SK-N-SH (cell line): ENCODE data around the gene ATP12A. TPM values are rescaled to one million over a fixed set of nuclear protein-coding genes. Genes with fewer than 3 reads are reported as not detected.

Experiments
- CTCF ChIA-PET: fragments of 300-600, 350-600 bp; formaldehyde crosslinking; extraction: SDS; loops from one replicate; lab custom pipeline; 2021; lab: Yijun Ruan, JAX
- POLR2A ChIA-PET: fragments of 350-600 bp; sonication (Branson Sonifier 250); formaldehyde crosslinking; extraction: SDS; loops from one replicate; lab custom pipeline; 2020; ENCODE audit warnings: antibody characterized with exemption, inconsistent platforms; lab: Yijun Ruan, JAX
- DNase-seq: peaks from one replicate; pipeline ENCODE4 v3.0.0; 2012
- H2AFZ ChIP-seq: fragments of 200-600 bp; sonication (generic); 2 replicates; pipeline ENCODE4 v1.8.1; 2016; ENCODE audit warnings: antibody characterized with exemption, mild to moderate bottlenecking, low read depth
- H3F3A ChIP-seq: fragments of 200-600 bp; sonication (generic); replicated peaks from 2 replicates; pipeline ENCODE3; 2016; ENCODE audit warnings: antibody characterized with exemption, mild to moderate bottlenecking; ENCODE audit not compliant: insufficient read depth
- H3K27ac ChIP-seq, 2 experiments: fragments of 200-500 bp in 1 of 2; fragments of 200-600 bp in 1 of 2; sonication (Bioruptor generic) in 1 of 2; sonication (generic), shearing (Covaris generic) in 1 of 2; 2 replicates each; pipeline versions ENCODE4 v1.5.1 to v1.6.1; 2014 to 2016; ENCODE audit warnings: low read depth in 2 of 2, inconsistent platforms in 1 of 2, low read length in 1 of 2, mild to moderate bottlenecking in 1 of 2, mixed read lengths in 1 of 2
- H3K27me3 ChIP-seq: fragments of 200-600 bp; sonication (generic), shearing (Covaris generic); 2 replicates; pipeline ENCODE4 v1.6.1; 2016; ENCODE audit warnings: mixed run types; ENCODE audit not compliant: insufficient read depth
- H3K36me3 ChIP-seq, 2 experiments: fragments of 200-500 bp in 1 of 2; fragments of 200-600 bp in 1 of 2; sonication (Bioruptor generic) in 1 of 2; sonication (generic) in 1 of 2; replicated peaks in 1 of 2; 2 replicates each; pipeline versions ENCODE3 to v1.5.1; 2014 to 2016; ENCODE audit warnings: low read length in 1 of 2, mild to moderate bottlenecking in 1 of 2; ENCODE audit not compliant: insufficient read depth in 2 of 2, control insufficient read depth in 1 of 2
- H3K4me1 ChIP-seq, 2 experiments: fragments of 200-500 bp in 1 of 2; fragments of 200-600 bp in 1 of 2; sonication (Bioruptor generic) in 1 of 2; sonication (generic), shearing (Covaris generic) in 1 of 2; 2 replicates each; pipeline versions ENCODE4 v1.5.1 to v1.6.1; 2014 to 2016; ENCODE audit warnings: low read depth in 1 of 2, low read length in 1 of 2, mixed run types in 1 of 2; ENCODE audit not compliant: insufficient read depth in 2 of 2, control insufficient read depth in 1 of 2
- H3K4me2 ChIP-seq: fragments of 200-600 bp; sonication (generic), shearing (Covaris generic); 2 replicates; pipeline ENCODE4 v1.6.1; 2017; ENCODE audit warnings: mixed run types
- H3K4me3 ChIP-seq, 2 experiments: fragments of 200-500 bp in 1 of 2; fragments of 200-600 bp in 1 of 2; sonication (Bioruptor generic) in 1 of 2; sonication (generic), shearing (Covaris generic) in 1 of 2; 2 replicates each; pipeline versions ENCODE4 v1.5.1 to v1.8.1; 2014 to 2016; ENCODE audit warnings: low read depth in 2 of 2, inconsistent platforms in 1 of 2, low read length in 1 of 2, mild to moderate bottlenecking in 1 of 2, mixed read lengths in 1 of 2, moderate library complexity in 1 of 2
- H3K79me2 ChIP-seq: fragments of 200-600 bp; sonication (generic); 2 replicates; pipeline ENCODE4 v1.8.1; 2017; ENCODE audit warnings: mild to moderate bottlenecking; ENCODE audit not compliant: insufficient read depth
- H3K9ac ChIP-seq: fragments of 200-600 bp; sonication (generic); 2 replicates; pipeline ENCODE4 v1.6.1; 2017; ENCODE audit warnings: mixed run types
- H3K9me2 ChIP-seq: fragments of 200-600 bp; sonication (generic); 2 replicates; pipeline ENCODE4 v1.6.1; 2017; ENCODE audit warnings: mixed run types
- H3K9me3 ChIP-seq: fragments of 200-600 bp; sonication (generic); 2 replicates; pipeline ENCODE4 v1.6.1; 2017; ENCODE audit warnings: mixed run types, mild to moderate bottlenecking, moderate library complexity
- H4K20me1 ChIP-seq: fragments of 200-600 bp; sonication (generic); 2 replicates; pipeline ENCODE4 v1.6.1; 2017; ENCODE audit warnings: mild to moderate bottlenecking, mixed run types; ENCODE audit not compliant: insufficient read depth
- CHD2 ChIP-seq: fragments of 150-350 bp; IDR thresholded peaks from 2 replicates; pipeline ENCODE4 v1.6.1; 2018; ENCODE audit warnings: low read length; ENCODE audit not compliant: partially characterized antibody
- CTCF ChIP-seq: fragments of 200-600 bp; sonication (generic); IDR thresholded peaks from 2 replicates; pipeline ENCODE4 v1.6.1; 2017; ENCODE audit warnings: antibody characterized with exemption, mild to moderate bottlenecking, moderate library complexity
- FOSL2 ChIP-seq: IDR thresholded peaks from 2 replicates; pipeline ENCODE4 v1.4.0; 2012; ENCODE audit warnings: low read depth, mild to moderate bottlenecking, moderate library complexity, borderline replicate concordance
- FOXM1 ChIP-seq: IDR thresholded peaks from 2 replicates; pipeline ENCODE4 v1.4.0; 2012; ENCODE audit warnings: low read depth, mild to moderate bottlenecking
- IRF3 ChIP-seq: fragments of 150-350 bp; IDR thresholded peaks from 2 replicates; pipeline ENCODE4 v1.6.1; 2016; ENCODE audit warnings: mild to moderate bottlenecking, low read depth, low read length
- JUND ChIP-seq: IDR thresholded peaks from 2 replicates; pipeline ENCODE4 v1.4.0; 2012
- RCOR1 ChIP-seq: fragments of 150-350 bp; IDR thresholded peaks from 2 replicates; pipeline ENCODE4 v1.6.1; 2017; ENCODE audit warnings: antibody characterized with exemption, low read length
- REST ChIP-seq: IDR thresholded peaks from 2 replicates; pipeline ENCODE4 v1.6.1; 2012; ENCODE audit warnings: mild to moderate bottlenecking, low read depth, low read length, moderate library complexity
- RFX5 ChIP-seq: IDR thresholded peaks from 2 replicates; pipeline ENCODE4 v1.6.1; 2012; ENCODE audit warnings: mild to moderate bottlenecking, improper control_type of control experiment, low read length
- SIN3A ChIP-seq: IDR thresholded peaks from 2 replicates; pipeline ENCODE4 v1.6.1; 2012; ENCODE audit warnings: low read depth, mild to moderate bottlenecking, low read length, moderate library complexity, borderline replicate concordance
- SMC3 ChIP-seq: IDR thresholded peaks from 2 replicates; pipeline ENCODE4 v1.6.1; 2012; ENCODE audit warnings: low read depth, low read length, improper control_type of control experiment
- TCF12 ChIP-seq: IDR thresholded peaks from 2 replicates; pipeline ENCODE4 v1.4.0; 2012
- USF1 ChIP-seq: IDR thresholded peaks from 2 replicates; pipeline ENCODE4 v1.4.0; 2012; ENCODE audit warnings: low read depth, borderline replicate concordance
- USF2 ChIP-seq: fragments of 150-350 bp; IDR thresholded peaks from 2 replicates; pipeline ENCODE4 v1.6.1; 2017; ENCODE audit warnings: antibody characterized with exemption, low read length, low read depth, borderline replicate concordance
- ZBTB33 ChIP-seq: IDR thresholded peaks from 2 replicates; pipeline ENCODE4 v1.4.0; 2012; ENCODE audit warnings: low read depth, borderline replicate concordance
- WGBS: methylation state at CpG from one replicate; pipeline ENCODE4 v1.1.6; 2017; ENCODE audit warnings: low lambda C conversion rate; 5-methylcytosine and 5-hydroxymethylcytosine counted together
- polyA plus RNA-seq, 3 experiments: library from polyadenylated mRNA; depleted of rRNA; stranded (reverse); fragments of >200 nt; gene quantifications; 2 replicates each; pipeline ENCODE4 v1.2.3, GENCODE V29; 2012

Gene ATP12A
- polyA plus RNA-seq, 1 of the 3 experiments (the other 2 are of a cell fraction): not detected

GRCh38 chr13:24630851-24631620 is 49.2 kb upstream of the ATP12A start (continued):
- no peak for TF ChIP-seq ZBTB33
- TF ChIP-seq USF1: no peak
- TF ChIP-seq CHD2: no peak
- TF ChIP-seq RCOR1: no peak
- no peak for TF ChIP-seq FOXM1
- no peak for TF ChIP-seq REST
- no peak for TF ChIP-seq USF2
- TF ChIP-seq JUND: no peak

- no peaks in the 10 kb centered on the region; the same call in 1 of the 2 replicates for H3K27me3 ChIP-seq
- H3K4me3 ChIP-seq: no peak overlapping the region
- CTCF ChIA-PET: no interaction called here
- no peak overlapping the region for H3K9ac ChIP-seq
- H3F3A ChIP-seq: no peaks in the 10 kb centered on the region
- H3K9me3 ChIP-seq: no peaks in the 10 kb centered on the region
- H4K20me1 ChIP-seq: no peaks in the 10 kb centered on the region
- H3K4me1 ChIP-seq: no peaks in the 10 kb centered on the region
- no peak overlapping the region for H3K27ac ChIP-seq
- H3K79me2 ChIP-seq: no peaks in the 10 kb centered on the region
- H3K36me3 ChIP-seq: no peaks in the 10 kb centered on the region
- no peaks in the 10 kb centered on the region for H3K9me2 ChIP-seq
- whole genome bisulfite sequencing: 35% methylated on average over 5 of the region's 5 CpGs
- H2AFZ ChIP-seq: no peak overlapping the region
- POLR2A ChIA-PET: no interaction called here
- no peak overlapping the region for H3K4me2 ChIP-seq
- DNase-seq: no peak
- no peak for TF ChIP-seq FOSL2
- TF ChIP-seq SIN3A: no peak
- TF ChIP-seq FOXM1: no peak
- TF ChIP-seq CTCF: no peak
- no peak for TF ChIP-seq USF1
- no peak for TF ChIP-seq TCF12
- no peak for TF ChIP-seq IRF3
- no peak for TF ChIP-seq JUND
- TF ChIP-seq SMC3: no peak
- no peak for TF ChIP-seq RFX5
Observed at GRCh38 chr13:24631922-24632321, 48.3 kb upstream of the ATP12A start.
